A673 (cell line): ENCODE data around the gene NDUFAF2.

ENCODE experiments used
- CTCF ChIP-seq: fragments of 300-800, 200-600 bp; sonication (generic); conservative IDR thresholded peaks from 2 replicates; pipeline ENCODE4 v1.5.1; 2017; ENCODE audit warnings: low read depth, mild to moderate bottlenecking, antibody characterized with exemption, low read length, moderate library complexity, mixed read lengths
- EZH2 ChIP-seq: fragments of 200-600 bp; sonication (generic); IDR thresholded peaks from 2 replicates; pipeline ENCODE4 v1.6.1; 2017; ENCODE audit warnings: borderline replicate concordance, low read depth, mild to moderate bottlenecking, mixed read lengths, antibody characterized with exemption, low read length; ENCODE audit not compliant: poor library complexity, severe bottlenecking

- TF ChIP-seq CTCF (no peak), EZH2 (no peak)
Measured at GRCh38 chr5:61019642-61020041, 74.6 kb downstream of the NDUFAF2 start.
